ENCODE measurements around the gene TEX29. TPM values are rescaled to one million over a fixed set of nuclear protein-coding genes. Genes with fewer than 3 reads are reported as not detected.

Gene TEX29
- total RNA-seq, 1 experiment from 2014 or later, result 0.68 TPM

DNA sequence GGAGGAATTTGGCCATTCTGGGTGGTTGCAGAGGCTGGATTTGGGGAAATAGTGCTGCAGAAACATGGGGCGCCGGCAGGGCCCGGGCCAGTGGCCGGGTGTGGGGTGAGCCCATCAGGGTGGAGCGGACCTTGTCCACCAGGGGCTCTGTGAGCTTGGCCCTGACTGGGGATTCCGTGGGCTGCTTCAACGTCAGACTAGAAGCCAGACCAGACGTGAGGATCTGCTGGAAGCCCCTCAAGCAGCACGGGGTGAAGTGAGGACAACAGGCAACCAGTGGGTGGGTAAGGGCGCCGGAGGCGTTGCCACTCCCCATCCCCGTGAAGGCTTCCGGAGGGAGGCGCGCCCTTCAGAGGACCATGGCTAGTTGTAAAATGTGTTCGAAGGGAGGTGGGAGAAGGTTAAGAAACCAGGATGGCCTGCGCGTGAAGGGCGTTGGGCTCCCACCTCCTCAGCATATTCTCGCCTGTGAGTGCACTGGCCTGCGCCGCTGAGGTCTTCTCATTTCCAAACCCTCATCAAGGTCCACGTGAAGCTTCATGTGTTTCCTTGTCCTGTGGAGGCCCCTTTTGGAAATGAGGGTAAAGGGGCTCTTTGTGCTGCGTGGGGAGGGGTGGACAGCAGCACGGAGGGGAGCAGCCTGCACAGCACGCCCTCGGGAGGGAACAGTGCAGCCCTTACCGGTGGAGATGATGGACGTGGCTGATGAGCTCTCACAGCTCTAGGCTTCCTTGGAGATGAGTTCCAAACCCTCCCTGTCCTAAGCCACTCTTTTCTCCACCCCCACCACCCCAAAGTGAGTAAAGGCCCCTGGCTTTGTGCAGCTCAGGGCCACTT lies 8.3 kb downstream of the TEX29 start (continued):
- TF ChIP-seq, protein P1, sequence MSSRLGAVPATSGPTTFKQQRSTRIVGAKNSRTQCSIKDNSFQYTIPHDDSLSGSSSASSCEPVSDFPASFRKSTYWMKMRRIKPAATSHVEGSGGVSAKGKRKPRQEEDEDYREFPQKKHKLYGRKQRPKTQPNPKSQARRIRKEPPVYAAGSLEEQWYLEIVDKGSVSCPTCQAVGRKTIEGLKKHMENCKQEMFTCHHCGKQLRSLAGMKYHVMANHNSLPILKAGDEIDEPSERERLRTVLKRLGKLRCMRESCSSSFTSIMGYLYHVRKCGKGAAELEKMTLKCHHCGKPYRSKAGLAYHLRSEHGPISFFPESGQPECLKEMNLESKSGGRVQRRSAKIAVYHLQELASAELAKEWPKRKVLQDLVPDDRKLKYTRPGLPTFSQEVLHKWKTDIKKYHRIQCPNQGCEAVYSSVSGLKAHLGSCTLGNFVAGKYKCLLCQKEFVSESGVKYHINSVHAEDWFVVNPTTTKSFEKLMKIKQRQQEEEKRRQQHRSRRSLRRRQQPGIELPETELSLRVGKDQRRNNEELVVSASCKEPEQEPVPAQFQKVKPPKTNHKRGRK (CRISPR knock-in tag; IDR thresholded peaks at IDR 0.05; ENCODE audit: borderline replicate concordance), result no peak
- no peak for TF ChIP-seq TEAD4 (CRISPR knock-in tag; IDR thresholded peaks at IDR 0.05)
- TF ChIP-seq CREB1 (CRISPR knock-in tag; IDR thresholded peaks at IDR 0.05), result no peak
- TF ChIP-seq, protein P2, sequence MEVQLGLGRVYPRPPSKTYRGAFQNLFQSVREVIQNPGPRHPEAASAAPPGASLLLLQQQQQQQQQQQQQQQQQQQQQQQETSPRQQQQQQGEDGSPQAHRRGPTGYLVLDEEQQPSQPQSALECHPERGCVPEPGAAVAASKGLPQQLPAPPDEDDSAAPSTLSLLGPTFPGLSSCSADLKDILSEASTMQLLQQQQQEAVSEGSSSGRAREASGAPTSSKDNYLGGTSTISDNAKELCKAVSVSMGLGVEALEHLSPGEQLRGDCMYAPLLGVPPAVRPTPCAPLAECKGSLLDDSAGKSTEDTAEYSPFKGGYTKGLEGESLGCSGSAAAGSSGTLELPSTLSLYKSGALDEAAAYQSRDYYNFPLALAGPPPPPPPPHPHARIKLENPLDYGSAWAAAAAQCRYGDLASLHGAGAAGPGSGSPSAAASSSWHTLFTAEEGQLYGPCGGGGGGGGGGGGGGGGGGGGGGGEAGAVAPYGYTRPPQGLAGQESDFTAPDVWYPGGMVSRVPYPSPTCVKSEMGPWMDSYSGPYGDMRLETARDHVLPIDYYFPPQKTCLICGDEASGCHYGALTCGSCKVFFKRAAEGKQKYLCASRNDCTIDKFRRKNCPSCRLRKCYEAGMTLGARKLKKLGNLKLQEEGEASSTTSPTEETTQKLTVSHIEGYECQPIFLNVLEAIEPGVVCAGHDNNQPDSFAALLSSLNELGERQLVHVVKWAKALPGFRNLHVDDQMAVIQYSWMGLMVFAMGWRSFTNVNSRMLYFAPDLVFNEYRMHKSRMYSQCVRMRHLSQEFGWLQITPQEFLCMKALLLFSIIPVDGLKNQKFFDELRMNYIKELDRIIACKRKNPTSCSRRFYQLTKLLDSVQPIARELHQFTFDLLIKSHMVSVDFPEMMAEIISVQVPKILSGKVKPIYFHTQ (CRISPR knock-in tag; IDR thresholded peaks at IDR 0.05), result no peak
- TF ChIP-seq TCF7 (CRISPR knock-in tag; IDR thresholded peaks at IDR 0.05; ENCODE audit: low read depth), result no peak

DNA sequence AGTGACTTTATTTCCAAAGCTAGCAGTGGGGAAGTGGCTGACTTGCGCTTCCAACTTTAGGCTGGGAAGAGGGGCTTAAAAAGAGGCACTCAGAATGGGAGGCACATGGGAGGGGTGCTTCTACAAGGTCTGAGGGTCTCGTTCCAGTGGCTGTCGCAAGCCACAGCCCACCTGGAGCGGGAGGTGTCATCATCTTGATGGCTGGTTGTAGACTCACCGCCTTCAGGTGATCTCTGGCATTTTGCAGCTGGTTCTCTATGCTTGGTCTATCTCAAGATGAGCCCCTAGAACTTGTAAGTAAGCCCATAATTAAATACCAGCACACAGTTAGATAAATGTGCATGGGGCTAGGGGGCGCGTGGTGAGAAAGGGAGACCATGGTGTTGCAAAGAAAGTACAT lies 9.2 kb downstream of the TEX29 start:
- Mint-ChIP-seq H3K27me3 (ENCODE audit: low read depth) (no peaks in the 10 kb centered on the region), H3K9me3 (peaks cover 7% of the 10 kb centered on the region), H3K27ac (no peak overlapping the region), H3K4me3 (no peak overlapping the region), H3K4me1 (no peaks in the 10 kb centered on the region), H3K36me3 (no peaks in the 10 kb centered on the region)
- TF ChIP-seq, protein P3, sequence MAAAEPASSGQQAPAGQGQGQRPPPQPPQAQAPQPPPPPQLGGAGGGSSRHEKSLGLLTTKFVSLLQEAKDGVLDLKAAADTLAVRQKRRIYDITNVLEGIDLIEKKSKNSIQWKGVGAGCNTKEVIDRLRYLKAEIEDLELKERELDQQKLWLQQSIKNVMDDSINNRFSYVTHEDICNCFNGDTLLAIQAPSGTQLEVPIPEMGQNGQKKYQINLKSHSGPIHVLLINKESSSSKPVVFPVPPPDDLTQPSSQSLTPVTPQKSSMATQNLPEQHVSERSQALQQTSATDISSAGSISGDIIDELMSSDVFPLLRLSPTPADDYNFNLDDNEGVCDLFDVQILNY (CRISPR knock-in tag; IDR thresholded peaks at IDR 0.05), result no peak
- TF ChIP-seq NFYB (CRISPR knock-in tag; conservative IDR thresholded peaks at IDR 0.05; ENCODE audit: low read depth) (no peak), ZNF671 (CRISPR knock-in tag; IDR thresholded peaks at IDR 0.05) (no peak), MXD4 (CRISPR knock-in tag; IDR thresholded peaks at IDR 0.05; ENCODE audit: borderline replicate concordance) (no peak), SOX15 (CRISPR knock-in tag; IDR thresholded peaks at IDR 0.05) (no peak), TEAD4 (CRISPR knock-in tag; IDR thresholded peaks at IDR 0.05) (no peak), CREM (CRISPR knock-in tag; IDR thresholded peaks at IDR 0.05) (no peak), CREB1 (CRISPR knock-in tag; IDR thresholded peaks at IDR 0.05) (no peak)
- TF ChIP-seq, protein P4, sequence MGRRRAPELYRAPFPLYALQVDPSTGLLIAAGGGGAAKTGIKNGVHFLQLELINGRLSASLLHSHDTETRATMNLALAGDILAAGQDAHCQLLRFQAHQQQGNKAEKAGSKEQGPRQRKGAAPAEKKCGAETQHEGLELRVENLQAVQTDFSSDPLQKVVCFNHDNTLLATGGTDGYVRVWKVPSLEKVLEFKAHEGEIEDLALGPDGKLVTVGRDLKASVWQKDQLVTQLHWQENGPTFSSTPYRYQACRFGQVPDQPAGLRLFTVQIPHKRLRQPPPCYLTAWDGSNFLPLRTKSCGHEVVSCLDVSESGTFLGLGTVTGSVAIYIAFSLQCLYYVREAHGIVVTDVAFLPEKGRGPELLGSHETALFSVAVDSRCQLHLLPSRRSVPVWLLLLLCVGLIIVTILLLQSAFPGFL (CRISPR knock-in tag; IDR thresholded peaks at IDR 0.05; ENCODE audit: borderline replicate concordance), result no peak
- TF ChIP-seq, protein P5, sequence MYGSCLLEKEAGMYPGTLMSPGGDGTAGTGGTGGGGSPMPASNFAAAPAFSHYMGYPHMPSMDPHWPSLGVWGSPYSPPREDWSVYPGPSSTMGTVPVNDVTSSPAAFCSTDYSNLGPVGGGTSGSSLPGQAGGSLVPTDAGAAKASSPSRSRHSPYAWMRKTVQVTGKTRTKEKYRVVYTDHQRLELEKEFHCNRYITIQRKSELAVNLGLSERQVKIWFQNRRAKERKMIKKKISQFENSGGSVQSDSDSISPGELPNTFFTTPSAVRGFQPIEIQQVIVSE (CRISPR knock-in tag; IDR thresholded peaks at IDR 0.05; ENCODE audit: borderline replicate concordance), result no peak
- TF ChIP-seq, protein P6, sequence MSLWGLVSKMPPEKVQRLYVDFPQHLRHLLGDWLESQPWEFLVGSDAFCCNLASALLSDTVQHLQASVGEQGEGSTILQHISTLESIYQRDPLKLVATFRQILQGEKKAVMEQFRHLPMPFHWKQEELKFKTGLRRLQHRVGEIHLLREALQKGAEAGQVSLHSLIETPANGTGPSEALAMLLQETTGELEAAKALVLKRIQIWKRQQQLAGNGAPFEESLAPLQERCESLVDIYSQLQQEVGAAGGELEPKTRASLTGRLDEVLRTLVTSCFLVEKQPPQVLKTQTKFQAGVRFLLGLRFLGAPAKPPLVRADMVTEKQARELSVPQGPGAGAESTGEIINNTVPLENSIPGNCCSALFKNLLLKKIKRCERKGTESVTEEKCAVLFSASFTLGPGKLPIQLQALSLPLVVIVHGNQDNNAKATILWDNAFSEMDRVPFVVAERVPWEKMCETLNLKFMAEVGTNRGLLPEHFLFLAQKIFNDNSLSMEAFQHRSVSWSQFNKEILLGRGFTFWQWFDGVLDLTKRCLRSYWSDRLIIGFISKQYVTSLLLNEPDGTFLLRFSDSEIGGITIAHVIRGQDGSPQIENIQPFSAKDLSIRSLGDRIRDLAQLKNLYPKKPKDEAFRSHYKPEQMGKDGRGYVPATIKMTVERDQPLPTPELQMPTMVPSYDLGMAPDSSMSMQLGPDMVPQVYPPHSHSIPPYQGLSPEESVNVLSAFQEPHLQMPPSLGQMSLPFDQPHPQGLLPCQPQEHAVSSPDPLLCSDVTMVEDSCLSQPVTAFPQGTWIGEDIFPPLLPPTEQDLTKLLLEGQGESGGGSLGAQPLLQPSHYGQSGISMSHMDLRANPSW (CRISPR knock-in tag; conservative IDR thresholded peaks at IDR 0.05; ENCODE audit: low read depth), result no peak
- DNase-seq (ENCODE audit: low spot score), result no peak
- no peak for ATAC-seq
- CTCF ChIA-PET, result interaction anchor here (1.7 kb wide), 1 partner anchor 15 kb away, joined by 5 read pairs; no protein-coding TSS in a partner anchor
- POLR2A ChIA-PET, result no interaction called here
